GM12878 (cell line): ENCODE results near the gene AP3D1. TPM values are rescaled to one million over a fixed set of nuclear protein-coding genes. Genes with fewer than 3 reads are reported as not detected.
A peak's percentile ranks its signal among the peaks of the same experiment; 100 is the strongest.

Source experiments
- ATF7 ChIP-seq: fragments of 450-650 bp; IDR thresholded peaks from 2 replicates; pipeline ENCODE4 v1.6.1; 2016; ENCODE audit warnings: low read depth, mild to moderate bottlenecking
- BCL11A ChIP-seq: IDR thresholded peaks from 2 replicates; pipeline ENCODE4 v1.6.1; 2011; ENCODE audit warnings: low read depth, low read length
- BHLHE40 ChIP-seq, 2 experiments: fragments of 450-650 bp in 1 of 2; IDR thresholded peaks; 2 replicates each; pipeline ENCODE4 v1.6.1; 2011 to 2017; ENCODE audit warnings: low read depth in 2 of 2, borderline replicate concordance in 1 of 2, improper control_type of control experiment in 1 of 2, low read length in 1 of 2, mild to moderate bottlenecking in 1 of 2
- CHD4 ChIP-seq: fragments of 200-600 bp; sonication (generic); IDR thresholded peaks from 2 replicates; pipeline ENCODE4 v1.6.1; 2016; ENCODE audit warnings: mild to moderate bottlenecking
- EP300 ChIP-seq, 2 experiments: fragments of 150-350 bp in 1 of 2; IDR thresholded peaks; 2 replicates each; pipeline ENCODE4 v1.6.1; 2011 to 2012; ENCODE audit warnings: low read depth in 2 of 2, low read length in 2 of 2, borderline replicate concordance in 1 of 2, improper control_type of control experiment in 1 of 2, inconsistent platforms in 1 of 2; ENCODE audit not compliant: control insufficient read depth in 1 of 2
- ETV6 ChIP-seq, 2 experiments: fragments of 450-650 bp in 1 of 2; IDR thresholded peaks in 1 of 2; conservative IDR thresholded peaks in 1 of 2; 2 replicates each; pipeline ENCODE4 v1.6.1; 2014; ENCODE audit warnings: antibody characterized with exemption in 1 of 2, borderline replicate concordance in 1 of 2, low read depth in 1 of 2, mild to moderate bottlenecking in 1 of 2, moderate library complexity in 1 of 2
- FOXM1 ChIP-seq: IDR thresholded peaks from 2 replicates; pipeline ENCODE4 v1.6.1; 2012; ENCODE audit warnings: low read depth, mild to moderate bottlenecking, inconsistent platforms, low read length, moderate library complexity
- NKRF ChIP-seq: fragments of 450-650 bp; conservative IDR thresholded peaks from 2 replicates; pipeline ENCODE4 v1.6.1; 2017; ENCODE audit warnings: mild to moderate bottlenecking, moderate library complexity
- POU2F2 ChIP-seq: IDR thresholded peaks from 3 replicates; pipeline ENCODE4 v1.6.1; 2011; ENCODE audit warnings: low read depth, mild to moderate bottlenecking, low read length, borderline replicate concordance
- RAD51 ChIP-seq: fragments of 450-650 bp; IDR thresholded peaks from 2 replicates; pipeline ENCODE4 v1.6.1; 2016; ENCODE audit warnings: moderate library complexity, mild to moderate bottlenecking, inconsistent platforms
- RUNX3 ChIP-seq: IDR thresholded peaks from 2 replicates; pipeline ENCODE4 v1.6.1; 2012; ENCODE audit warnings: low read length, inconsistent platforms
- SP1 ChIP-seq: IDR thresholded peaks from one replicate; pipeline ENCODE4 v1.6.1; 2011; ENCODE audit warnings: low read depth, low read length
- SREBF1 ChIP-seq: IDR thresholded peaks from 2 replicates; pipeline ENCODE4 v1.6.1; 2012; ENCODE audit warnings: mild to moderate bottlenecking, low read length
- TBL1XR1 ChIP-seq: IDR thresholded peaks from 2 replicates; pipeline ENCODE4 v1.6.1; 2012; ENCODE audit warnings: low read depth, low read length, improper control_type of control experiment
- ZBTB40 ChIP-seq: fragments of 450-650 bp; IDR thresholded peaks from 2 replicates; pipeline ENCODE4 v1.6.1; 2016; ENCODE audit warnings: mild to moderate bottlenecking, moderate library complexity, borderline replicate concordance
- ZNF24 ChIP-seq: fragments of 450-650 bp; IDR thresholded peaks from 2 replicates; pipeline ENCODE4 v1.6.1; 2017; ENCODE audit warnings: antibody characterized with exemption, mild to moderate bottlenecking
- ZNF622 ChIP-seq: fragments of 450-650 bp; IDR thresholded peaks from 2 replicates; pipeline ENCODE4 v1.6.1; 2017; ENCODE audit warnings: mild to moderate bottlenecking, inconsistent platforms
- ZNF687 ChIP-seq: fragments of 450-650 bp; IDR thresholded peaks from 2 replicates; pipeline ENCODE4 v1.6.1; 2017; ENCODE audit warnings: mild to moderate bottlenecking, moderate library complexity
- ZSCAN29 ChIP-seq: fragments of 450-650 bp; IDR thresholded peaks from 2 replicates; pipeline ENCODE4 v1.6.1; 2017; ENCODE audit warnings: mild to moderate bottlenecking, moderate library complexity
- polyA plus RNA-seq, 11 experiments: library from polyadenylated mRNA; depleted of rRNA in 4 of 11; unstranded in 6 of 11; stranded (reverse) in 5 of 11; fragments of >200 nt; fragmentation: Nextera tagmentation in 4 of 11; fragmentation: Illumina TruSeq in 1 of 11; extraction: Ambion mirVana in 4 of 11; extraction: Trizol in 1 of 11; gene quantifications; 1 replicate in 1 of 11; 2 replicates in 10 of 11; pipeline versions ENCODE4 v1.2.1 to v1.2.3, GENCODE V29; 2011 to 2016; ENCODE audit warnings: inconsistent platforms in 2 of 11, missing spikeins in 2 of 11, low read depth in 1 of 11
- total RNA-seq, 4 experiments: library from RNA; depleted of rRNA in 3 of 4; stranded (reverse); fragments of >200 nt in 3 of 4; fragmentation: Illumina TruSeq in 1 of 4; extraction: Trizol in 1 of 4; gene quantifications; 2 replicates each; pipeline versions ENCODE4 v1.2.1 to v1.2.3, GENCODE V29; 2013 to 2021

Gene AP3D1
- total and polyA plus RNA-seq, 10 of the 15 experiments (the other 5 are each of a cell fraction or from before 2014, with no cell fraction given): 1.5 to 108 (median 59.1) TPM

GRCh38 chr19:2148482-2149135 is 2.8 kb downstream of the AP3D1 start (continued):
- no peak for TF ChIP-seq RAD51
- no peak for TF ChIP-seq ETV6 (conservative IDR thresholded peaks at IDR 0.05 in 1 of 2, IDR thresholded peaks at IDR 0.05 in 1 of 2; ENCODE audit: borderline replicate concordance in 1 of 2, low read depth in 1 of 2)
- TF ChIP-seq CHD4: no peak
- no peak for TF ChIP-seq ZBTB40
- no peak for TF ChIP-seq SREBF1
- TF ChIP-seq FOXM1: no peak
- no peak for TF ChIP-seq TBL1XR1
- no peak for TF ChIP-seq SP1
- TF ChIP-seq RUNX3: 0 out of 2 replicates have a peak, but pooled peaks have one; percentile 25
- TF ChIP-seq POU2F2: no peak
- no peak; the same call in 1 of the 2 replicates for TF ChIP-seq ZNF687
- no peak for TF ChIP-seq NKRF
- TF ChIP-seq ZSCAN29: no peak
- TF ChIP-seq ATF7: no peak
- TF ChIP-seq ZNF24: no peak
- no peak for TF ChIP-seq BHLHE40 (IDR thresholded peaks at IDR 0.05; ENCODE audit: borderline replicate concordance in 1 of 2, low read depth in 2 of 2, low read length in 1 of 2)
- TF ChIP-seq BCL11A: no peak
- TF ChIP-seq ZNF622: no peak
- TF ChIP-seq EP300 (IDR thresholded peaks at IDR 0.05; ENCODE audit: borderline replicate concordance in 1 of 2, control insufficient read depth in 1 of 2, low read depth in 2 of 2, low read length in 2 of 2): no peak
